ENCODE results near the gene CYP4F22.

GRCh38 chr19:15550273-15550672 is 41.9 kb downstream of the CYP4F22 start:
- TF ChIP-seq CTCF (IDR thresholded peaks at IDR 0.05) (no peak), EZH2 (IDR thresholded peaks at IDR 0.05) (no peak), EZH2phosphoT487 (IDR thresholded peaks at IDR 0.05) (no peak)

Data from neural progenitor cell (in vitro differentiated cells).